Neural progenitor cell (in vitro differentiated cells): ENCODE data around the gene GLI1. TPM values are rescaled to one million over a fixed set of nuclear protein-coding genes. Genes with fewer than 3 reads are reported as not detected.
A peak's percentile ranks its signal among the peaks of the same experiment; 100 is the strongest.

Source experiments
- DNase-seq: peaks from one replicate; pipeline ENCODE4 v3.0.0-alpha.2; 2016; ENCODE audit warnings: low spot score
- H2AFZ ChIP-seq: fragments of 200-600 bp; sonication (generic); replicated peaks from 2 replicates; pipeline ENCODE4 v1.6.1; 2016; ENCODE audit warnings: antibody characterized with exemption
- H3F3A ChIP-seq: fragments of 200-600 bp; sonication (generic); 2 replicates; pipeline ENCODE4 v1.6.1; 2016; ENCODE audit warnings: antibody characterized with exemption, low read depth
- H3K27ac ChIP-seq: fragments of 200-600 bp; sonication (generic); 2 replicates; pipeline ENCODE4 v1.5.1; 2016; ENCODE audit warnings: mild to moderate bottlenecking
- H3K27me3 ChIP-seq: fragments of 200-600 bp; sonication (generic); 2 replicates; pipeline ENCODE4 v1.6.1; 2016; ENCODE audit warnings: mild to moderate bottlenecking, moderate library complexity
- H3K36me3 ChIP-seq: fragments of 200-600 bp; sonication (generic); 2 replicates; pipeline ENCODE4 v1.5.1; 2016
- H3K4me1 ChIP-seq: fragments of 200-600 bp; sonication (generic); 2 replicates; pipeline ENCODE4 v1.6.1; 2016; ENCODE audit warnings: mixed run types
- H3K4me2 ChIP-seq: fragments of 200-600 bp; sonication (generic); 2 replicates; pipeline ENCODE4 v1.6.1; 2016
- H3K4me3 ChIP-seq: fragments of 200-600 bp; sonication (generic); 2 replicates; pipeline ENCODE4 v1.5.1; 2016
- H3K79me2 ChIP-seq: fragments of 200-600 bp; sonication (generic); 2 replicates; pipeline ENCODE4 v1.6.1; 2016; ENCODE audit warnings: low read depth
- H3K9ac ChIP-seq: fragments of 200-600 bp; sonication (generic); 2 replicates; pipeline ENCODE4 v1.6.1; 2016
- H3K9me3 ChIP-seq: fragments of 200-600 bp; sonication (generic); 2 replicates; pipeline ENCODE4 v1.5.1; 2016; ENCODE audit warnings: low read depth
- H4K20me1 ChIP-seq: fragments of 200-600 bp; sonication (generic); 2 replicates; pipeline ENCODE4 v1.6.1; 2016; ENCODE audit warnings: low read depth
- H3K27ac Mint-ChIP-seq: 3 replicates; pipeline ENCODE4 v1.8.0; 2021; ENCODE audit warnings: mixed read lengths
- H3K27me3 Mint-ChIP-seq: 2 replicates; pipeline ENCODE4 v1.8.0; 2022; ENCODE audit warnings: low read depth, mild to moderate bottlenecking, inconsistent platforms, moderate library complexity, mixed read lengths; ENCODE audit not compliant: insufficient read depth
- H3K36me3 Mint-ChIP-seq: 3 replicates; pipeline ENCODE4 v1.8.0; 2021; ENCODE audit warnings: mixed read lengths
- H3K4me1 Mint-ChIP-seq: 3 replicates; pipeline ENCODE4 v1.8.0; 2021; ENCODE audit warnings: mixed read lengths
- H3K4me3 Mint-ChIP-seq: 3 replicates; pipeline ENCODE4 v1.8.0; 2021; ENCODE audit warnings: mild to moderate bottlenecking, moderate library complexity, mixed read lengths
- H3K9me3 Mint-ChIP-seq: 3 replicates; pipeline ENCODE4 v1.8.0; 2020; ENCODE audit warnings: mixed read lengths
- CTCF ChIP-seq: fragments of 200-600 bp; sonication (generic); IDR thresholded peaks from 2 replicates; pipeline ENCODE4 v1.5.1; 2017; ENCODE audit warnings: antibody characterized with exemption, mild to moderate bottlenecking
- EZH2 ChIP-seq: fragments of 200-600 bp; sonication (generic); IDR thresholded peaks from 2 replicates; pipeline ENCODE4 v1.6.1; 2017; ENCODE audit warnings: antibody characterized with exemption, mild to moderate bottlenecking, moderate library complexity
- EZH2phosphoT487 ChIP-seq: fragments of 200-600 bp; sonication (generic); IDR thresholded peaks from 2 replicates; pipeline ENCODE4 v1.6.1; 2017; ENCODE audit warnings: antibody characterized with exemption
- total RNA-seq: library from RNA; depleted of rRNA; stranded (reverse); fragments of >200 nt; gene quantifications from 2 replicates; pipeline ENCODE4 v1.2.3, GENCODE V29; 2015; ENCODE audit warnings: low replicate concordance

The GLI1 gene
- total RNA-seq, 1 donor from 2014 or later, result 0.71 TPM

DNA sequence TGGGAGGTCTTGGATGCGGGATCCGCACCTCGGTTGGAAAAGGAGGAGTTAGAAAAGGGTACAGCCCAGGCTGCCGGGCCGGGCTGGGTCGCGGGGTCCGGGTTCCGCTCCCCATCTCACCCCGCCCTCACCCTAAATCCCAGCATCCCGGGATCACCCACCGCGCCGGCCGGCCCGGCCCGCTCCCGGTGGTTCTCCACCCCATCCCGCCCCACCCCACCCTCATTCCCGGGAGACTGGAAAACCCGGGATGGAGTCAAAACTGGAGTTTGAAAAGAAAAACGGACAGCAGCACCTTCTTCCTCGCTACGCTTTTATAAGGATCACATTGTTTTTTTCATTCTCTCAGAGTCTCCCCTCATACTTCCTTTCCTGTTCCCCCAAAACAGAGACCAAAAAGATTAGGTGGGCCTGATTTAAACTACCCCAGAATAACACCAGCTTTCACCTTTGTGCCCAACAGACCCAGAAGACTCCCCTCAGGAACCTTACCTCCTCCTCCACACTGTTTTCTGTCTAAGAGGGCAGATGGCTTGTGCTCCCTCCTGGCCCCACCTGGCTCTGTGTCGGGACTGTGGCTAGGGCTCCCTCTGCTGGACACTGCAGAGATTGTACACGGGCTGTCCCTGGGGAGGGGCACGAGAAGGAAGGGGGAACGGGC, 2.8 kb downstream of the GLI1 start:
- peaks cover 16% of the 10 kb centered on the region for H3K27me3 ChIP-seq
- H2AFZ ChIP-seq, result no peak overlapping the region
- DNase-seq, result peak; percentile 93
- peak overlapping the region; percentile 53 for H3K4me3 ChIP-seq
- peaks cover 20% of the 10 kb centered on the region for H4K20me1 ChIP-seq
- Mint-ChIP-seq H3K27me3 (peaks cover 45% of the 10 kb centered on the region), H3K4me1 (peaks cover 30% of the 10 kb centered on the region), H3K27ac (no peak overlapping the region), H3K4me3 (peak overlapping the region; percentile 89), H3K9me3 (no peaks in the 10 kb centered on the region), H3K36me3 (no peaks in the 10 kb centered on the region)
- H3K27ac ChIP-seq, result no peak overlapping the region
- peak overlapping the region; percentile 86 for H3K4me2 ChIP-seq
- H3K9me3 ChIP-seq, result no peaks in the 10 kb centered on the region
- no peak overlapping the region for H3K9ac ChIP-seq
- peaks cover 33% of the 10 kb centered on the region for H3F3A ChIP-seq
- H3K36me3 ChIP-seq, result no peaks in the 10 kb centered on the region
- TF ChIP-seq EZH2 (no peak), EZH2phosphoT487 (no peak), CTCF (peak; percentile 98)
- H3K79me2 ChIP-seq, result no peaks in the 10 kb centered on the region
- H3K4me1 ChIP-seq, result peaks cover 19% of the 10 kb centered on the region

DNA sequence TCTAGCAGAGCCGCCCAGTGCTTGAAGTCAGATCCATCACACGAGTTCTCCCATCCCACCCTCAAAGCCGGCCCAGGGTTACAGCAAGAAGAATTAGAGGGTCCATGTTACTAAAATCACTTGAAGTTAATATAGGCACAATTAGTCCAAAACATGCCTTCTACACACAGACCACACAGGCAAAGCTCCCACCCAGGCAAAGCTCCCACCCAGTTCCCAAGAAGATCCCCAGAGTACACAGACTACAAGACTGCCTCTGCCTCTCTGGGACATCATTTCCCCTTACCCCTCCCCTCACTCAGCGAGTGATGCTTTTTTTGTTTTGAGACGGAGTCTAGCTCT, 3.3 kb downstream of the GLI1 start:
- Histone ChIP-seq H3K9ac (no peak overlapping the region), H3K9me3 (no peaks in the 10 kb centered on the region), H3K79me2 (no peaks in the 10 kb centered on the region), H4K20me1 (peaks cover 20% of the 10 kb centered on the region), H3K4me2 (no peak overlapping the region), H3K36me3 (no peaks in the 10 kb centered on the region), H3F3A (peaks cover 33% of the 10 kb centered on the region), H3K27ac (no peak overlapping the region), H3K4me3 (no peak overlapping the region), H3K27me3 (peaks cover 16% of the 10 kb centered on the region), H3K4me1 (peaks cover 19% of the 10 kb centered on the region), H2AFZ (no peak overlapping the region)
- TF ChIP-seq CTCF (no peak), EZH2phosphoT487 (no peak), EZH2 (no peak)
- peaks cover 44% of the 10 kb centered on the region for H3K27me3 Mint-ChIP-seq
- no peaks in the 10 kb centered on the region for H3K9me3 Mint-ChIP-seq
- no peaks in the 10 kb centered on the region for H3K36me3 Mint-ChIP-seq
- peaks cover 30% of the 10 kb centered on the region for H3K4me1 Mint-ChIP-seq
- peak overlapping the region; percentile 82 for H3K4me3 Mint-ChIP-seq
- no peak for DNase-seq
- H3K27ac Mint-ChIP-seq, result no peak overlapping the region

DNA sequence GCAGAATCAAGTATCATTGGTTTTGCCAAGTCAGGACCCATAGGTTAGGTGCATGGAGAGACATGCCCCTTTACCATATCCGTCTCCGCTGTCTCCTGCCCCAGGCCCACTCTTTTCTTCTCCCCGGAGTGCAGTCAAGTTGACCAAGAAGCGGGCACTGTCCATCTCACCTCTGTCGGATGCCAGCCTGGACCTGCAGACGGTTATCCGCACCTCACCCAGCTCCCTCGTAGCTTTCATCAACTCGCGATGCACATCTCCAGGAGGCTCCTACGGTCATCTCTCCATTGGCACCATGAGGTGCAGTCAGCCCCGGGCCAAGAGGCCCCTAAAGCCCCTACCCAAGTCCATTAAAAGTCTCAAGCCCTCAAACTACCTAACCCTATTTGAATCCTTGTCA, 5.0 kb downstream of the GLI1 start:
- Histone ChIP-seq H3K4me3 (no peak overlapping the region), H3K9ac (no peak overlapping the region), H3K9me3 (no peaks in the 10 kb centered on the region), H3K4me1 (peaks cover 16% of the 10 kb centered on the region), H2AFZ (no peak overlapping the region), H3K27me3 (peaks cover 16% of the 10 kb centered on the region), H3F3A (peaks cover 30% of the 10 kb centered on the region), H4K20me1 (peaks cover 20% of the 10 kb centered on the region), H3K36me3 (no peaks in the 10 kb centered on the region), H3K79me2 (no peaks in the 10 kb centered on the region), H3K4me2 (no peak overlapping the region), H3K27ac (no peak overlapping the region)
- Mint-ChIP-seq H3K9me3 (no peaks in the 10 kb centered on the region), H3K27me3 (peaks cover 45% of the 10 kb centered on the region), H3K4me3 (peak overlapping the region; percentile 31), H3K4me1 (peaks cover 20% of the 10 kb centered on the region), H3K27ac (no peak overlapping the region), H3K36me3 (no peaks in the 10 kb centered on the region)
- TF ChIP-seq CTCF (no peak), EZH2phosphoT487 (no peak)
- DNase-seq, result no peak
